Left lung (tissue), 10 donors: Measurements from ENCODE around the gene CTNNA1. TPM values are rescaled to one million over a fixed set of nuclear protein-coding genes. Genes with fewer than 3 reads are reported as not detected.

Experiments used
- ATAC-seq: fragments of 200-7000 bp; cut with Tn5 transposase; one replicate; pipeline ENCODE4 v1.9.1; 2020; ENCODE audit warnings: moderate library complexity
- DNase-seq, 4 donors: peaks; one replicate each; pipeline ENCODE4 v3.0.0-alpha.2; 2013 to 2020
- H3K27ac ChIP-seq, 2 donors: fragments of 200-600 bp; sonication (generic) in 1 of 2; one replicate each; pipeline versions ENCODE4 v1.5.0 to v1.8.0; 2020 to 2021
- H3K27me3 ChIP-seq, 2 donors: fragments of 200-600 bp; sonication (generic) in 1 of 2; one replicate each; pipeline versions ENCODE4 v1.5.0 to v1.8.0; 2020 to 2021
- H3K36me3 ChIP-seq, 2 donors: fragments of 200-600 bp; sonication (generic) in 1 of 2; one replicate each; pipeline versions ENCODE4 v1.5.0 to v1.8.0; 2020 to 2021
- H3K4me1 ChIP-seq, 2 donors: fragments of 200-600 bp; one replicate each; pipeline ENCODE4 v1.8.0; 2021
- H3K4me3 ChIP-seq, 2 donors: fragments of 200-600 bp; sonication (generic) in 1 of 2; one replicate each; pipeline versions ENCODE4 v1.5.0 to v1.8.0; 2020 to 2021; ENCODE audit warnings: mild to moderate bottlenecking in 1 of 2
- H3K9me3 ChIP-seq, 2 donors: fragments of 200-600 bp; sonication (generic) in 1 of 2; one replicate each; pipeline versions ENCODE4 v1.5.0 to v1.8.0; 2020 to 2021
- intact Hi-C, 2 donors: fragments of 100-400 bp; cut with DNase I; formaldehyde crosslinking; loops; one replicate each; pipeline versions ENCODE4 v1.11.2 to v1.14.2; 2022
- polyA plus RNA-seq, 6 donors: library from polyadenylated mRNA; unstranded; fragments of 120-200 nt; gene quantifications; one replicate each; pipeline ENCODE4 v1.2.1, GENCODE V29; 2013; ENCODE audit not compliant: insufficient read length in 6 of 6
- total RNA-seq, 2 donors: library from RNA; stranded (reverse); fragmentation: NEBNext Ultra II Directional; extraction: Animal tissue kit (Norgen Biotek cat#: 25700); gene quantifications; one replicate each; pipeline ENCODE4 v1.2.1, GENCODE V29; 2021
- TF ChIP-seq, protein P1 (sequence below), 2 donors: fragments of 200-600 bp; sonication (generic) in 1 of 2; IDR thresholded peaks; one replicate each; pipeline versions ENCODE4 v1.5.0 to v1.8.0; 2021; ENCODE audit warnings: antibody characterized with exemption in 2 of 2
- donor health status: DM: no; HTN: yes; CAD: no.
- donor health status: DM: no; HTN: no; CAD: no.

The CTNNA1 gene
- total and polyA plus RNA-seq, 8 donors: 309 to 443 (median 366) TPM

DNA sequence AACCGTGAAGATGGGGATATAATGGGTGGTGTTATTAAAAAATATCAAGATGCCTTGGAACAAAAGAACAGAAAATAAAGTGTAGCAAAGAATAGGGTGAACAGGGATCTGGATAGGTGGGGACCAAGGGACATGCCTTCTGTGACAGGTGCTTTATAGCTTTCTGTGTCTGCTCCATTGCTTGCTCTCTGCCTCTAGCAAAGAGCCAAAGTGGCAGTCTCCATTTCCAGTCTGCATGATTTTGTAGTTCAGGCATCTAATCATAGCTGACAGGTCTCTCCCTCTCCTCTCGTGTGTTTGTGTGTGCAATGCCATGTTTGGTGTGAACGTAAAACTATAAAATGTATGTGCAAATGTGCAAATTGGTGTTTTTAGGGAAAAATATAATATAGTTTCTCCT is 86.9 kb downstream of the CTNNA1 start:
- peaks cover 16 to 23% of the 10 kb centered on the region in 2 donors for H3K4me1 ChIP-seq
- DNase-seq (no peak), ATAC-seq (no peak)
- H3K9me3 ChIP-seq: no peaks in the 10 kb centered on the region
- no peak overlapping the region for H3K27ac ChIP-seq
- TF ChIP-seq, protein P1, sequence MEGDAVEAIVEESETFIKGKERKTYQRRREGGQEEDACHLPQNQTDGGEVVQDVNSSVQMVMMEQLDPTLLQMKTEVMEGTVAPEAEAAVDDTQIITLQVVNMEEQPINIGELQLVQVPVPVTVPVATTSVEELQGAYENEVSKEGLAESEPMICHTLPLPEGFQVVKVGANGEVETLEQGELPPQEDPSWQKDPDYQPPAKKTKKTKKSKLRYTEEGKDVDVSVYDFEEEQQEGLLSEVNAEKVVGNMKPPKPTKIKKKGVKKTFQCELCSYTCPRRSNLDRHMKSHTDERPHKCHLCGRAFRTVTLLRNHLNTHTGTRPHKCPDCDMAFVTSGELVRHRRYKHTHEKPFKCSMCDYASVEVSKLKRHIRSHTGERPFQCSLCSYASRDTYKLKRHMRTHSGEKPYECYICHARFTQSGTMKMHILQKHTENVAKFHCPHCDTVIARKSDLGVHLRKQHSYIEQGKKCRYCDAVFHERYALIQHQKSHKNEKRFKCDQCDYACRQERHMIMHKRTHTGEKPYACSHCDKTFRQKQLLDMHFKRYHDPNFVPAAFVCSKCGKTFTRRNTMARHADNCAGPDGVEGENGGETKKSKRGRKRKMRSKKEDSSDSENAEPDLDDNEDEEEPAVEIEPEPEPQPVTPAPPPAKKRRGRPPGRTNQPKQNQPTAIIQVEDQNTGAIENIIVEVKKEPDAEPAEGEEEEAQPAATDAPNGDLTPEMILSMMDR (IDR thresholded peaks at IDR 0.05): no peak
- no peaks in the 10 kb centered on the region for H3K27me3 ChIP-seq
- intact Hi-C loops: no loop called here
- no peak overlapping the region for H3K4me3 ChIP-seq
- no peaks in the 10 kb centered on the region for H3K36me3 ChIP-seq

DNA sequence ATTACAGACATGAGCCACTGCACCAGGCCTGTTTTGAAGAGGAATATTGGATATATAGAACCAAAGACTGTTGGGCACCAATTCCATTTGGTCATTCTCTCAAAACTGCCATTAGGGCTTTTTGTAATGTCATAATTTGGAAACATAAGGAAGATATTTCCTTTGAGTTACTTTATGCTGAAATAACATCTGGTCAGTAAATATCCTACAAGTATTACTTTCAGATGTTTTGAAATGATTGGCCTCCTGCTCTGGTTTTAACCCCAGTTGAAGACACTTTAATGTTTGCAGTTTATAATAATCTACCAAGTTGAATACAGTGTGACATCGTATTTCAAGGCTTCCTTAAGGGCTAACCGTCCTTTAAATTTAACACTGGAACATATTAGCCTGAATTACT is 88.3 kb downstream of the CTNNA1 start:
- ATAC-seq: no peak
- no peaks in the 10 kb centered on the region for H3K27me3 ChIP-seq
- TF ChIP-seq, protein P1 (IDR thresholded peaks at IDR 0.05): no peak
- no peaks in the 10 kb centered on the region for H3K9me3 ChIP-seq
- no peak for DNase-seq
- intact Hi-C loops: no loop called here
- no peak overlapping the region for H3K4me3 ChIP-seq
- no peak overlapping the region for H3K27ac ChIP-seq
- peaks cover 18 to 25% of the 10 kb centered on the region in 2 donors for H3K4me1 ChIP-seq
- no peaks in the 10 kb centered on the region for H3K36me3 ChIP-seq

DNA sequence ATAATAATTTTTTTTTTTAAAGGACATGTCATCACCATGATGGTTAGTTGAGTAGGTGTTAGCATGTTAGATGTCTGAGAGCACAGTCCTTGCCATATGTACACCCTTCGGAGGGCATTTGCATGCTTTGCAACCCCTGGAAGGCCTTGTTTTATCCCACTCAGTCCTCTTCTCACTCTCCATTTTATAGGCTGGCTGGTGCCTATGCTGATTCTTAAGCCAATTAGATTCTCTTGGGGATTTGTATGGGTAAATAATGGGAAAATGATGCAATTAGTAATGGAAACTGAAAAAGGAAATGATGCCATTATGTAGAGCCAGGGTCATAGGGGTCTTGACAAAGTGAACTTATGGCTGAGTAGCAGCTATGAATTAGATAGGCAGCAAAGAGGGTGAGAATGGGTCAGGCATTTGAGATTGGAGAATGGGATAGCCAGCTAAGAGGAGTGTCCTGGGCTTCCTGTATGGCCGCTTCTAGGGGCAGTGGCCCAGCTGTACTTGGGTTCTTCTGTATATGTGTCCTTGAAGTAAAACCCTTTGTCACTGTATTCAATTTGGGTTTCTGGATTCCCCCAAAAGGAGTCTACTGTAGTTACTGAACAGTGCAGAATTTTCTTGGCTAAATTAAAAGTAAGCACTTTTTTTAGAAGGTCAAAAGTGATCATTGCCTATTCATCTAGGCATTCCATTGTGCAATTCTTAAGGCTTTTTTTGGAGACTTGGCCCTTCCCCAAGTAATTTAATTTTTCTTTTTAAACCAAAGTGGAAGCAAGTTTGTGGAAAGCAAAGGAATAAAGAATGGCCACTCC is 90.3 kb downstream of the CTNNA1 start:
- no peaks in the 10 kb centered on the region for H3K27me3 ChIP-seq

DNA sequence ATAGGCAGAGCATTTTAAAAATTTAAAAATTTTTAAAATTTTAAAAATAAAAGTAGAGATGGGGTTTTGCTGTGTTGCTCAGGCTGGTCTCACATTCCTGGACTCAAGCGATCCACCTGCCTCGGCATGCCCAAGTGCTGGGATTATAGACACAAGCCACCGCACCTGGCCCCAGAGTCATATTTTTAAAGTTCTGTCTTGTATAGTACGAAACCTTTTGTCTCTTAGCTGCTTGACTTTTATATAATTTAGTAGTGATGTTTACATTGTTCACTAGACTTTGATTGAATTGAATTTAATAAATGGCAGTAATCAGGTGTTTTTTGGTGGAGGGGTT is 90.9 kb downstream of the CTNNA1 start:
- no peaks in the 10 kb centered on the region for H3K9me3 ChIP-seq
- intact Hi-C loops: no loop called here
- H3K27me3 ChIP-seq: no peaks in the 10 kb centered on the region
- no peak overlapping the region for H3K4me3 ChIP-seq
- DNase-seq (no peak), ATAC-seq (no peak)
- TF ChIP-seq, protein P1 (IDR thresholded peaks at IDR 0.05): no peak
- H3K36me3 ChIP-seq: no peaks in the 10 kb centered on the region
- peaks cover 18 to 28% of the 10 kb centered on the region in 2 donors for H3K4me1 ChIP-seq
- no peak overlapping the region for H3K27ac ChIP-seq

More for the DNA sequence above, 90.3 kb downstream of the CTNNA1 start:
- no peaks in the 10 kb centered on the region for H3K36me3 ChIP-seq
- peak in 1 of 4 donors; percentile 28 for DNase-seq
- H3K27ac ChIP-seq: no peak overlapping the region
- intact Hi-C loops: no loop called here
- TF ChIP-seq, protein P1 (IDR thresholded peaks at IDR 0.05): no peak
- H3K4me1 ChIP-seq: peaks cover 18 to 25% of the 10 kb centered on the region in 2 donors
- H3K4me3 ChIP-seq: no peak overlapping the region
- H3K9me3 ChIP-seq: no peaks in the 10 kb centered on the region
- ATAC-seq: no peak

DNA sequence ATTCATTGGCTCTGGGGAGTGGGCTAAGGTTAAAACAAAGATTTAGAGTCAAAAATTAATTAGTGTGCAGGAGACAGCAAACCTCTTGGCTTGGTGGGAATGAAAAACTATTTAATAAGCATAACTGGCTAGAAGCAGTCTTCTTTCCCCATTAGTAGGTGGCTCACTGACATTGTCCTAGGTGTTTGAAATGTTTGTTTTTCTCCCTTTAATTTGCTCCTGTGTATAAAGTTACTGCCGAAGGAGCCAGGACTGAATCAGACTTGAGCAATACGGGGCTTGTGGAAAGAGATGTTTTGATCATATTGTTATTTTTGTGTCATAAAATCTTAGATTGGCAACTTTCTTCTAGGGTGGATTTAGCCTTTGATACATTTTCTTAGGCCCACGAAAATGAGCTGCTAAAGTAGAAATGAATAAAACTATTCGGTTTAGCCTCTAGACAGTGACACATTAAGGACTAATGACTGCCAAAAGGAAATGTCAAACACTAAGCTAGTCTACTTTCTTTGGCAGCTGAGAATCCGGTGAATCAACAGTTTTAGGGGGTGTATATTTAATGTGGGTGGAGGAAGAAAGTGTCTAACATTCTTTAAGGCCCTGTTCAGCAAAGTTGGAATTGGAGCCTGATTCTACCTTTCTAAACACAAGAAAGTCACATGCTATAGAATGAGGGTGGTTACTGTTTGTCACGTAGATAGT is 91.7 kb downstream of the CTNNA1 start:
- peaks cover 24 to 34% of the 10 kb centered on the region in 2 donors for H3K4me1 ChIP-seq
- no peaks in the 10 kb centered on the region for H3K36me3 ChIP-seq
- H3K27me3 ChIP-seq: no peaks in the 10 kb centered on the region
- H3K27ac ChIP-seq: peak overlapping the region; percentile 37 to 45
- peak in 1 of 4 donors; percentile 20 for DNase-seq
- intact Hi-C loops: no loop called here
- H3K9me3 ChIP-seq: no peaks in the 10 kb centered on the region
- peak; percentile 84 for ATAC-seq
- no peak overlapping the region for H3K4me3 ChIP-seq
- TF ChIP-seq, protein P1 (IDR thresholded peaks at IDR 0.05): no peak
